DMS153 treated with DMSO at 0.1 percent for 48 hours (cell line): Measurements from ENCODE around the gene TSSC4.

Experiments
- DNase-seq: peaks from one replicate; lab custom pipeline; 2025; ENCODE audit not compliant: unreplicated experiment; lab: John Stamatoyannopoulos, UW

TSSC4 gene

DNA sequence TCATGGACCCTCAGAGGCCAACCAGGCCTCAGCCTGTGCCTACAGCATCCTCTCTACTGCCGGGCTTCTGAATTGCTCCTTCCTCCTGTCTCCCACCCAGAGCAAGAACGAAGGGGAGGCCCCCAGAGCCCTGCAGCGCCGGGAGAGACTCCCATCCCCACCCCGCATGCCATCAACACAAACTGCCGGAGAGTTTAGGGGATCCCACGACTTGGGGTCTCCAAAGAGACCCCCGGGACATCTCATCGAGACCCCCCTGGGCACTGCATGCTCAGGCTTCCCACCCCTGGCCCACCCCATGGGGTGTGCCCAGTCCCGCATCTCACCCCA lies 31.7 kb upstream of the TSSC4 start:
- no peak for DNase-seq

GRCh38 chr11:2369320-2369719 lies 31.2 kb upstream of the TSSC4 start:
- DNase-seq: no peak

DNA sequence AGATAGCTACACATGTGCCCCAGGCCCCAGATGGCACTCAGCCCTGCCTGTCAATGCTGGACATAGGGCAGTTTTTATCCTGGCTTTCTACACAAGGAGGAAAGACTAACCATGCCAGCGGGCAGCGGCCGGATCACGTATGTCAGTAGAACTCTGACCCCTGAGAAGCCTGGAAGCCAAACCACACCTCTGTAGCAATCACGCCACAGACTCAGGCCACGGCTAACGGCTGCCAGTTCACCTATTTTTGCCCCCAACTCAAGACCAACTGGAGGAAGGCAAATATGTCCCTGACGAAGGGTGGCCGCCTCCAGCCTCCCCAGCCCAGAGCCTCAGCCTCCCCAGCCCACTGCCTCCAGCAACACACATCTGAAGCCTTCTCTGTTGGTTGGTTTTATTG lies 30.7 kb upstream of the TSSC4 start:
- DNase-seq: no peak

- no peak for DNase-seq
Measured at GRCh38 chr11:2374456-2375201, 25.9 kb upstream of the TSSC4 start.

- DNase-seq: no peak
Measured at GRCh38 chr11:2375341-2375853, 25.2 kb upstream of the TSSC4 start.

DNA sequence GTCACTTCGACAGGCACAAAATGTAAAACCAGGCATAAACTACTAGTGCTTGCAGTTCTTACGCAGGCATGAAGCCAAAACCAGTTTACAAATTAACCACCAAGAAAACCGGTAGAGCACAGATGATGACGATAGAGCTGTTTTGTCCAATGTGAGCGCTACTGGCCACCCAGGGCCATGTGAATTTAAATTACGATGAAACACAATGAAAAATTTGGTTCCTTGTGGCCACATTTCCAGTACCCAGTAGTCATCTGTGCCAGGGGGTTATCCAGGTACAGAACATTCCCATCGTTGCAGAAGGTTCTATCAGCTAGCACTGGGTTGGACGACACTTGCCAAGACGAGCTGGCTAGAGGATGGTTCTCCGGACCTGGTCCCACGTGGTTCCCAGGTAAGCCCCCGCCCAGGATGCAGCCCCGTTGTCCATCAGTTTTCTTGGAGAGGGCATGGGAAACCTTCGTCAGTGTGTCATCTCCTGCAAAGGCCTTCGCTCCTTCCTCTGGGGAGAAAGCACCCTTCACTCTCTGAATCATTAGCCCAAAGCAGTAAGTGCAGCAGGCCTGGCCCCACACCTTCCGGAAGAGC lies 24.5 kb upstream of the TSSC4 start:
- no peak for DNase-seq

DNA sequence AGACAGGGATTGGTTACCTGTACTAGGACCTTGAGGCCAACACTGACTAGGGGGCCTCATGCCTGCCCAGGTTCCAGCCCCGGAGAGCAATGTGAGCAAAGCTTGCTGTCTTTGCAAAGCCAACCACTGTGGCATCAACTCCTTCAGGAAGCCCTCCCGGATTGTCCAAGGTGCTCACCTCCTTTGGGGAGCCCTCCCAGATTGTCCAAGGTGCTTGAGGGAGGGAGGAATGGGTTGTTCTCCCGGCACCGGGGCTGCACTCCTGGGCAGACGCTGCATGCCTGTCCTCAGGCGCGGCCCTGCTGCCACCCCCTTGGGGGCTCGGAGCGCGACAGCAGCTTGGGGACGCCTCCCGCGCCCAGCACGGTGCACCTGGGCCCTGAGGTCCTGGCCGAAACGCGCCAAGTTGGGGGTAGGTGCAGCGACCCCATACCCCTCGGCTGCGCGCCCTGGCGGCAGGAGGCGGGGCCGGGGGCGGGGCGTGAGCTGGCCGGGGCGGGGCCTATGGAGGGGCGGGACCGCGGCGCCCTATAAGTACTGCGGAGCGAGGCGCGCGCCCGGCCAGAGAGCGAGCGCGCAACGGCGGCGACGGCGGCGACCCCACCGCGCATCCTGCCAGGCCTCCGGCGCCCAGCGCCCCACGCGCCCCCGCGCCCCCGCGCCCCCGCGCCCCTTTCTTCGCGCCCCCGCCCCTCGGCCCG lies 23.6 kb upstream of the TSSC4 start, which contains the start of gene CD81:
Gene CD81 (plus strand): TSS at position 560 of the 701 bp plus-strand sequence. CDS start 240 bp downstream, outside the sequence.
- DNase-seq: no peak

GRCh38 chr11:2377511-2378443 lies 22.8 kb upstream of the TSSC4 start:
- no peak for DNase-seq

- no peak for DNase-seq
Measured at GRCh38 chr11:2378527-2379210, 21.9 kb upstream of the TSSC4 start.

- no peak for DNase-seq
Measured at GRCh38 chr11:2379466-2380174, 20.9 kb upstream of the TSSC4 start.

DNA sequence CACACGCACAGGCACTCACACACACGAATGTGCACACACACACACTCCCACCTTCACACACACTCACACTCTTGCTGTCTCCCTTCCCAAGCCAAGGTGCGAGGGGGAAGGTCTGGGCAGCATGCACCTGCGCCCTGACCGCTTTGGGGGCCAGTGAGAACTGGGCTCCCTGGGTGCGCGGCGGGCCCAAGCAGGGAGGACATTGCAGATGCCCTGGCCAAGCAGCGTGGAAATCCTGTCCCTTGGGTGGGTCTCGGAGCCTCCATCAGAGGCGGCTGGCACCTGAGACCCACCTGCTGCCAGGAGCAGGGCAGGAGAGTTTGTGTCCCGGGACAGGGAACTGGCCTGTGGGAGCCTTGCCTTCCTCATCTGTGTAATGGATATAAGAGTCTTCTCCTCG lies 20.2 kb upstream of the TSSC4 start:
- DNase-seq: no peak

- DNase-seq: no peak
Measured at GRCh38 chr11:2380807-2381350, 19.7 kb upstream of the TSSC4 start.

- DNase-seq: no peak
Measured at GRCh38 chr11:2381494-2382128, 18.9 kb upstream of the TSSC4 start.

GRCh38 chr11:2382129-2382517 lies 18.4 kb upstream of the TSSC4 start:
- DNase-seq: no peak

GRCh38 chr11:2382936-2383851 lies 17.4 kb upstream of the TSSC4 start:
- DNase-seq: no peak

DNA sequence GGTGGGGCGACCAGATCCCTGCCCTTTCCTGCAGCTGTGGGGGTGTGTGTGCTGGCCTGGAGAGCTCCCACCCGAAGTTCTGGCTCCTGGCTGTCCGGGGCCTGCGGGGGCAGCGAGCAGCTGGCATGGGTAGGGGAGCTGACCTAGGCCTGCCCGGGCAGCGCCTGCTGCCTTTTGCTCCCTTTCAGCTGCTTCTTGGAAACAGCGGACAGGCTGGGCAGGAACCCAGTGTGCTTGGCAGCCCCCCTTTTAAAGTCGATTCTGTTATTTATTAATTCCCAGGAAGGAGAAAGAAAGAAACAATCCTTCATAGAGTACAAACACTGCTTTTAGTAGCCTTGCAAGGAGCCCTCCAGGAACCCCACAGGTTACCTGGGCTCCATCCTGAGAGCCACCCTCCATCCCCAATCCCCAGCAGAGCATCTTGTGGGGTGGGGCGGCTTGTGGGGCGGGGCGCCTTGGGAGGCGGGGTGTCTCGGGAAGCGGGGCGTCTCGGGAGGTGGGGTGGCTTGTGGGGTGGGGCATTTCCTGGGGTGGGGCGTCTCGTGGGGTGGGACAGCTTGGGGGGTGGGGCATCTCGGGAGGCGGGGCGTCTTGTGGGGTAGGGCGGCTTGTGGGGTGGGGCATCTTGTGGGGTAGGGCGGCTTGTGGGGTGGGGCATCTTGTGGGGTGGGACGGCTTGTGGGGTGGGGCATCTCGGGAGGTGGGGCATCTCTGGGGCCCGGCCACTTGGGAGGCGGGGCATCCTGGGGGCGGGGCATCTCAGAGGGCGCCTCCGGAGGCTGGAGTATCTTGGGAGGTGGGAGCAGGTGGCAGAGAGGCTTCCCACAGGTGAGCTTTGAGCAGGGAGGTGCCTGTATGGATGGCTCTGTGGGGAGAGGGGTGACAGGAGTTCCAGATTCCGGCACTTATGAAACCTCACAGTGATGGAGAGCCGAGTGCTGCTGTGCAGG lies 16.4 kb upstream of the TSSC4 start:
- no peak for DNase-seq
